ENCODE measurements around the gene EDAR.

- TF ChIP-seq EZH2 (IDR thresholded peaks at IDR 0.05; ENCODE audit: insufficient read depth, low read length) (no peak), CTCF (IDR thresholded peaks at IDR 0.05; ENCODE audit: insufficient read depth, low read depth, low read length) (no peak)
Measured at GRCh38 chr2:108907822-108908712, 81.0 kb downstream of the EDAR start.

Data from astrocyte (in vitro differentiated cells and primary cell).